ENCODE data around the gene PPP2R2C. TPM values are rescaled to one million over a fixed set of nuclear protein-coding genes. Genes with fewer than 3 reads are reported as not detected.

Gene PPP2R2C
- total RNA-seq, 1 donor = under 0.01 TPM

- Histone ChIP-seq H3K27me3 (ENCODE audit: insufficient read depth, low read length) (no peaks in the 10 kb centered on the region), H3K4me2 (ENCODE audit: insufficient read depth, low read length) (no peak overlapping the region), H3K36me3 (ENCODE audit: insufficient read depth, low read length) (peaks cover 3% of the 10 kb centered on the region), H3K27ac (ENCODE audit: low read depth, low read length) (no peak overlapping the region), H3K4me3 (ENCODE audit: insufficient read depth, low read length) (no peak overlapping the region), H3K9me3 (ENCODE audit: low read depth, low read length) (no peaks in the 10 kb centered on the region), H3K4me1 (ENCODE audit: insufficient read depth, low read length) (no peaks in the 10 kb centered on the region), H3K79me2 (ENCODE audit: insufficient read depth, low read length) (no peaks in the 10 kb centered on the region), H2AFZ (ENCODE audit: low read length) (no peak overlapping the region), H4K20me1 (ENCODE audit: insufficient read depth, low read length) (peaks cover 4% of the 10 kb centered on the region)
- TF ChIP-seq CTCF (IDR thresholded peaks at IDR 0.05; ENCODE audit: extremely low read depth, low read depth, low read length) = no peak
- DNase-seq (ENCODE audit: insufficient read length, low spot score, missing footprints) = no peak
Observed at GRCh38 chr4:6297266-6297815, 175.1 kb downstream of the PPP2R2C start.

GRCh38 chr4:6296026-6296425, 176.4 kb downstream of the PPP2R2C start:
- no peak for TF ChIP-seq CTCF (IDR thresholded peaks at IDR 0.05; ENCODE audit: extremely low read depth, low read depth, low read length)
- Histone ChIP-seq H3K27ac (ENCODE audit: low read depth, low read length) (no peak overlapping the region), H3K4me1 (ENCODE audit: insufficient read depth, low read length) (no peaks in the 10 kb centered on the region), H4K20me1 (ENCODE audit: insufficient read depth, low read length) (peaks cover 4% of the 10 kb centered on the region), H3K4me2 (ENCODE audit: insufficient read depth, low read length) (no peak overlapping the region), H3K79me2 (ENCODE audit: insufficient read depth, low read length) (no peaks in the 10 kb centered on the region), H3K36me3 (ENCODE audit: insufficient read depth, low read length) (peaks cover 3% of the 10 kb centered on the region), H3K27me3 (ENCODE audit: insufficient read depth, low read length) (no peaks in the 10 kb centered on the region), H3K9me3 (ENCODE audit: low read depth, low read length) (no peaks in the 10 kb centered on the region), H2AFZ (ENCODE audit: low read length) (no peak overlapping the region), H3K4me3 (ENCODE audit: insufficient read depth, low read length) (no peak overlapping the region)
- DNase-seq (ENCODE audit: insufficient read length, low spot score, missing footprints) = no peak

- no peak for TF ChIP-seq CTCF (IDR thresholded peaks at IDR 0.05; ENCODE audit: extremely low read depth, low read depth, low read length)
- Histone ChIP-seq H3K4me1 (ENCODE audit: insufficient read depth, low read length) (no peaks in the 10 kb centered on the region), H3K9me3 (ENCODE audit: low read depth, low read length) (no peaks in the 10 kb centered on the region), H4K20me1 (ENCODE audit: insufficient read depth, low read length) (peaks cover 4% of the 10 kb centered on the region), H3K27me3 (ENCODE audit: insufficient read depth, low read length) (no peaks in the 10 kb centered on the region), H3K79me2 (ENCODE audit: insufficient read depth, low read length) (no peaks in the 10 kb centered on the region), H3K27ac (ENCODE audit: low read depth, low read length) (no peak overlapping the region), H3K36me3 (ENCODE audit: insufficient read depth, low read length) (peaks cover 3% of the 10 kb centered on the region), H3K4me3 (ENCODE audit: insufficient read depth, low read length) (no peak overlapping the region), H3K4me2 (ENCODE audit: insufficient read depth, low read length) (no peak overlapping the region), H2AFZ (ENCODE audit: low read length) (no peak overlapping the region)
- DNase-seq (ENCODE audit: insufficient read length, low spot score, missing footprints) = no peak
Observed at GRCh38 chr4:6295495-6295894, 176.9 kb downstream of the PPP2R2C start.

- no peak overlapping the region for H3K27ac ChIP-seq (ENCODE audit: low read depth, low read length)
- H3K4me1 ChIP-seq (ENCODE audit: insufficient read depth, low read length) = no peaks in the 10 kb centered on the region
- H3K9me3 ChIP-seq (ENCODE audit: low read depth, low read length) = no peaks in the 10 kb centered on the region
- H3K79me2 ChIP-seq (ENCODE audit: insufficient read depth, low read length) = no peaks in the 10 kb centered on the region
- H4K20me1 ChIP-seq (ENCODE audit: insufficient read depth, low read length) = peaks cover 4% of the 10 kb centered on the region
- H3K4me2 ChIP-seq (ENCODE audit: insufficient read depth, low read length) = no peak overlapping the region
- H3K36me3 ChIP-seq (ENCODE audit: insufficient read depth, low read length) = peaks cover 3% of the 10 kb centered on the region
- H3K27me3 ChIP-seq (ENCODE audit: insufficient read depth, low read length) = no peaks in the 10 kb centered on the region
- no peak overlapping the region for H3K4me3 ChIP-seq (ENCODE audit: insufficient read depth, low read length)
- no peak for TF ChIP-seq CTCF (IDR thresholded peaks at IDR 0.05; ENCODE audit: extremely low read depth, low read depth, low read length)
- DNase-seq (ENCODE audit: insufficient read length, low spot score, missing footprints) = peak; percentile 86
- no peak overlapping the region for H2AFZ ChIP-seq (ENCODE audit: low read length)
Observed at GRCh38 chr4:6294705-6295421, 177.6 kb downstream of the PPP2R2C start.

Measured in osteoblast (primary cell).